Left ventricle myocardium inferior (tissue), 1 donor: ENCODE measurements around the gene TSPAN8. TPM values are rescaled to one million over a fixed set of nuclear protein-coding genes. Genes with fewer than 3 reads are reported as not detected.
"Not testable (repeated sequence)": the region's sequence is repeated elsewhere in the genome, so short reads cannot be mapped to it uniquely, and the experiment has no call there.

Source experiments
- DNase-seq: peaks from one replicate; pipeline ENCODE4 v3.0.0-alpha.2; 2020
- H3K27ac ChIP-seq: fragments of 200-600 bp; replicated peaks from 2 replicates; pipeline ENCODE4 v1.8.0; 2021
- H3K27me3 ChIP-seq: fragments of 200-600 bp; 2 replicates; pipeline ENCODE4 v1.8.0; 2021; ENCODE audit warnings: low read depth
- H3K36me3 ChIP-seq: fragments of 200-600 bp; 2 replicates; pipeline ENCODE4 v1.8.0; 2021
- H3K4me1 ChIP-seq: fragments of 200-600 bp; 2 replicates; pipeline ENCODE4 v1.8.0; 2021
- H3K4me3 ChIP-seq: fragments of 200-600 bp; 2 replicates; pipeline ENCODE4 v1.8.0; 2021; ENCODE audit warnings: mild to moderate bottlenecking, moderate library complexity
- H3K9me3 ChIP-seq: fragments of 200-600 bp; replicated peaks from 2 replicates; pipeline ENCODE4 v1.8.0; 2021
- CTCF ChIP-seq: fragments of 200-600 bp; IDR thresholded peaks from 2 replicates; pipeline ENCODE4 v1.8.0; 2021; ENCODE audit warnings: antibody characterized with exemption, mild to moderate bottlenecking, borderline replicate concordance
- intact Hi-C: fragments of 100-400 bp; cut with micrococcal nuclease; formaldehyde crosslinking; loops from one replicate; pipeline ENCODE4 v1.11.0; 2022
- total RNA-seq: library from RNA; stranded (reverse); fragmentation: NEBNext Ultra II Directional; extraction: Animal tissue kit (Norgen Biotek cat#: 25700); gene quantifications from one replicate; pipeline ENCODE4 v1.2.1, GENCODE V29; 2021
- donor health status: DM: no; HTN: yes; CAD: no; lungs with severe emphysema.

The TSPAN8 gene
- total RNA-seq, 1 donor from 2014 or later = 0.41 TPM

DNA sequence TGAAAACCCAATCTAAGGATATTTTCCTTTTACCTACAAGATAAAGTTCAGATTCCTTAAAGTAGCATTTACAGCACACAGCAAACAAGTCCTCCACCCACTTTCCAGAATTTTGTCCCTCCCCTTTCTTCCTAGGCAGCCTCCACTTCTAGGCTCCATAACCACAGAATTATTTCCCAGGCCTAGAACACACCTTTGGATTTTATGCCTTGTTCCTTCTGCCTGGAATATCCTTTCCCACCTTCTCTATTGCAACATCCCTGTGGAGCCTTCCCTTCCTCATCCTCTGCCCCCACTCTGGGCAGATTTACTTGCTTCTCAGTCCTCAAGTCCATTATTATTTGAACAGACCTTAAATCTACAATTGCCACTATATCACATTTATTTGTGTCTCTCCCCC lies 2.1 kb upstream of the TSPAN8 start:
- H3K27ac ChIP-seq = no peak overlapping the region
- intact Hi-C loops = no loop called here
- no peaks in the 10 kb centered on the region for H3K9me3 ChIP-seq
- H3K4me3 ChIP-seq = no peak overlapping the region
- H3K36me3 ChIP-seq = no peaks in the 10 kb centered on the region
- no peak for DNase-seq
- no peaks in the 10 kb centered on the region for H3K4me1 ChIP-seq
- no peak for TF ChIP-seq CTCF
- H3K27me3 ChIP-seq = no peaks in the 10 kb centered on the region

- H3K4me3 ChIP-seq = no peak overlapping the region
- H3K27me3 ChIP-seq = no peaks in the 10 kb centered on the region
- intact Hi-C loops = no loop called here
- no peak overlapping the region for H3K27ac ChIP-seq
- no peaks in the 10 kb centered on the region for H3K9me3 ChIP-seq
- no peak for DNase-seq
- no peak for TF ChIP-seq CTCF
- no peaks in the 10 kb centered on the region for H3K4me1 ChIP-seq
- no peaks in the 10 kb centered on the region for H3K36me3 ChIP-seq
Observed at GRCh38 chr12:71159264-71159663, 1.5 kb upstream of the TSPAN8 start.

- Histone ChIP-seq H3K27ac (no peak overlapping the region), H3K4me1 (no peaks in the 10 kb centered on the region), H3K9me3 (no peaks in the 10 kb centered on the region), H3K27me3 (no peaks in the 10 kb centered on the region), H3K4me3 (no peak overlapping the region), H3K36me3 (no peaks in the 10 kb centered on the region)
- intact Hi-C loops = no loop called here
- no peak for DNase-seq
- no peak for TF ChIP-seq CTCF
Observed at GRCh38 chr12:71158361-71158882, 623 bp upstream of the TSPAN8 start.

GRCh38 chr12:71155225-71155624 lies 2.6 kb downstream of the TSPAN8 start:
- no peak for TF ChIP-seq CTCF
- intact Hi-C loops = no loop called here
- H3K9me3 ChIP-seq = peaks cover 6% of the 10 kb centered on the region
- H3K27ac ChIP-seq = no peak overlapping the region
- no peak for DNase-seq
- no peaks in the 10 kb centered on the region for H3K27me3 ChIP-seq
- no peaks in the 10 kb centered on the region for H3K36me3 ChIP-seq
- H3K4me1 ChIP-seq = no peaks in the 10 kb centered on the region
- H3K4me3 ChIP-seq = no peak overlapping the region

- Histone ChIP-seq H3K27ac (no peak overlapping the region), H3K27me3 (no peaks in the 10 kb centered on the region), H3K9me3 (peaks cover 18% of the 10 kb centered on the region), H3K4me3 (no peak overlapping the region), H3K36me3 (no peaks in the 10 kb centered on the region), H3K4me1 (no peaks in the 10 kb centered on the region)
- no peak for TF ChIP-seq CTCF
- no peak for DNase-seq
- intact Hi-C loops = no loop called here
Observed at GRCh38 chr12:71152851-71153250, 4.9 kb downstream of the TSPAN8 start.

DNA sequence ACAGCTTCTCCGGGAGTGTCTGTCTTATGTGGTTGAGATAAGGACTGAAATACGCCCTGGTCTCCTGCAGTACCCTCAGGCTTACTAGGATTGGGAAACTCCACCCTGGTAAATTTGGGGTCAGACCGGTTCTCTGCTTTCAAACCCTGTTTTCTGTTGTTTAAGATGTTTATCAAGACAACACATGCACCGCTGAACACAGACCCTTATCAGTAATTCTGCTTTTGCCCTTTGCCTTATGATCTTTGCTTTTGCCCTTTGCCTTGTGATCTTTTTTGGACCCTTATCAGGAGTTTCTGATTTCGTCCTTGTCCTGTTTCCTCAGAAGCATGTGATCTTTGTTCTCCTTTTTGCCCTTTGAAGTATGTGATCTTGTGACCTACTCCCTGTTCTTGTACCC lies 7.8 kb downstream of the TSPAN8 start:
- DNase-seq, intact Hi-C loops, H3K36me3 ChIP-seq, H3K27ac ChIP-seq, H3K4me1 ChIP-seq, H3K27me3 ChIP-seq, H3K4me3 ChIP-seq: not testable (repeated sequence)
- H3K9me3 ChIP-seq = peaks cover 18% of the 10 kb centered on the region
